DND-41 (cell line): ENCODE measurements around the gene JAKMIP2.

ENCODE experiments used
- ATAC-seq: fragments of 200-7000 bp; cut with Tn5 transposase; 3 replicates; pipeline ENCODE4 v1.9.1; 2021; ENCODE audit warnings: low read depth; ENCODE audit not compliant: insufficient read depth
- DNase-seq: peaks from one replicate; pipeline ENCODE4 v3.0.0-alpha.2; 2020
- H2AFZ ChIP-seq: 2 replicates; pipeline ENCODE4 v1.6.0; 2012; ENCODE audit warnings: low read depth, low read length
- H3K27ac ChIP-seq: 2 replicates; pipeline ENCODE4 v1.5.1; 2012; ENCODE audit warnings: low read length, inconsistent platforms
- H3K27me3 ChIP-seq: fragments of 200-600 bp; sonication (generic); 2 replicates; pipeline ENCODE4 v1.6.0; 2012; ENCODE audit warnings: low read length, mild to moderate bottlenecking, inconsistent platforms; ENCODE audit not compliant: insufficient read depth, poor library complexity
- H3K36me3 ChIP-seq: 2 replicates; pipeline ENCODE4 v1.5.1; 2012; ENCODE audit warnings: low read length, inconsistent platforms; ENCODE audit not compliant: insufficient read depth
- H3K4me1 ChIP-seq: 2 replicates; pipeline ENCODE4 v1.5.1; 2012; ENCODE audit warnings: mild to moderate bottlenecking, low read length; ENCODE audit not compliant: insufficient read depth
- H3K4me2 ChIP-seq: 2 replicates; pipeline ENCODE4 v1.6.0; 2012; ENCODE audit warnings: mild to moderate bottlenecking, moderate library complexity, low read length, inconsistent platforms; ENCODE audit not compliant: insufficient read depth
- H3K4me3 ChIP-seq, 2 experiments: fragments of 200-600 bp in 1 of 2; shearing (Covaris generic) in 1 of 2; 2 replicates each; pipeline ENCODE4 v1.5.1; 2012 to 2016; ENCODE audit warnings: inconsistent platforms in 2 of 2, low read length in 2 of 2, mild to moderate bottlenecking in 2 of 2, low read depth in 1 of 2, moderate library complexity in 1 of 2
- H3K79me2 ChIP-seq: 2 replicates; pipeline ENCODE4 v1.6.0; 2012; ENCODE audit warnings: low read length, inconsistent platforms; ENCODE audit not compliant: insufficient read depth
- H3K9ac ChIP-seq: 2 replicates; pipeline ENCODE4 v1.6.0; 2012; ENCODE audit warnings: low read depth, mild to moderate bottlenecking, inconsistent platforms, low read length, moderate library complexity
- H3K9me3 ChIP-seq: 2 replicates; pipeline ENCODE4 v1.5.1; 2012; ENCODE audit warnings: low read length, moderate library complexity, mild to moderate bottlenecking, inconsistent platforms; ENCODE audit not compliant: insufficient read depth, severe bottlenecking
- H4K20me1 ChIP-seq: 2 replicates; pipeline ENCODE4 v1.6.0; 2012; ENCODE audit warnings: low read length; ENCODE audit not compliant: insufficient read depth
- EZH2 ChIP-seq: IDR thresholded peaks from 3 replicates; pipeline ENCODE4 v1.6.1; 2012; ENCODE audit warnings: borderline replicate concordance, low read depth, mild to moderate bottlenecking, moderate library complexity, low read length, inconsistent platforms; ENCODE audit not compliant: severe bottlenecking
- TF ChIP-seq, protein P1 (sequence below): IDR thresholded peaks from 2 replicates; pipeline ENCODE4 v1.5.1; 2012; ENCODE audit warnings: borderline replicate concordance, low read length, moderate library complexity, mild to moderate bottlenecking; ENCODE audit not compliant: poor library complexity, severe bottlenecking; ENCODE audit errors: extremely low read depth

The JAKMIP2 gene

DNA sequence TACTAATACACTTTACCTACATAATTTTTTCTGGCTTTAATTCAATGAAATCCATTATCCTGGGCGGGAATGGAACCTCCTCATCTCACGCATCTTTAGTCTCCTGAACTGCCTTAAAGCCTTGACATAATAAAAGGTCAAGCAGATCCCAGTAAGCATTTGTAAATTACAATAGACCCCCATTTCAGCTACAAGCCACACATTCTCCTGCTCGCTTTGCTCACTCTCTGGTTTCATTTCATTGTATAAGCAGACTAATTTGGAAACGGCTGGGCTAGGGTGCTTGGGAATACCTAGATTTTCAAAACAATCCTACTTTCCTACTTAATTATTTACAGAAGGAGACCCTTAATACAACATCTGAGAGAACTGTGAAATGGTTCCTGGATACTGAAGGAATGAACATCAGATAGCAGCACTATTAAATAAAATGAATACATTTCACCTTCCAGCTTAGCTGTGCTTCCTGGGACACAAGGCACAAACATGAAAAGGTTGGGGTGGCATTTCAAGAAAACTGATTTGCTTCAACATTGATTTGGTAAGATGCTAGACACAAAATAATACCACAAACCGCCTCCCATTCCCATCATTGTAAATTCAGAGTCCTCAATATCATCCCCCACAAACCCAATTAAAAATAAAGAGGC lies 1.5 kb downstream of the JAKMIP2 start:
- ATAC-seq: no peak
- no peak overlapping the region for H3K27ac ChIP-seq

DNA sequence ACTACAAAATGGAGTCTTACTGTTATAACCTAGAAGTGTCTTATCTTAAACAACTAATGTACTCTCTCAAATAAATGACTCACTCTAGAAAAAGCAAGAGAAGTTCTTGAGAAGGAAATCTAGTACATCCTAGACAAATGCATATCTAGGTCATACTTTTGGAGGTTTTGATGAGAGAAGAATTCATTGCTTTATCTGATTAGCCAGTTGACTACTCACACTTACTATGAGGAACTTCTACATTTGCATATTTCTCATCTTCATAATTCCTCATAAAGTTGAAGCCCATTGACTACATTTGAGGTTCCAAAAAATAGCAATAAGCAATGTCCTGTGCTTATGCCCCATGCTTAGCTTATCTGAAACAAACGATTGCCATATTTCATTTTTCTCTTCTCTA lies 2.8 kb downstream of the JAKMIP2 start:
- Histone ChIP-seq H2AFZ (no peak overlapping the region), H3K36me3 (no peaks in the 10 kb centered on the region), H3K4me1 (no peaks in the 10 kb centered on the region), H4K20me1 (no peaks in the 10 kb centered on the region), H3K27ac (no peak overlapping the region), H3K4me3 (no peak overlapping the region), H3K9me3 (no peaks in the 10 kb centered on the region), H3K4me2 (no peak overlapping the region), H3K79me2 (no peaks in the 10 kb centered on the region), H3K9ac (no peak overlapping the region), H3K27me3 (no peaks in the 10 kb centered on the region)
- TF ChIP-seq, protein P1, sequence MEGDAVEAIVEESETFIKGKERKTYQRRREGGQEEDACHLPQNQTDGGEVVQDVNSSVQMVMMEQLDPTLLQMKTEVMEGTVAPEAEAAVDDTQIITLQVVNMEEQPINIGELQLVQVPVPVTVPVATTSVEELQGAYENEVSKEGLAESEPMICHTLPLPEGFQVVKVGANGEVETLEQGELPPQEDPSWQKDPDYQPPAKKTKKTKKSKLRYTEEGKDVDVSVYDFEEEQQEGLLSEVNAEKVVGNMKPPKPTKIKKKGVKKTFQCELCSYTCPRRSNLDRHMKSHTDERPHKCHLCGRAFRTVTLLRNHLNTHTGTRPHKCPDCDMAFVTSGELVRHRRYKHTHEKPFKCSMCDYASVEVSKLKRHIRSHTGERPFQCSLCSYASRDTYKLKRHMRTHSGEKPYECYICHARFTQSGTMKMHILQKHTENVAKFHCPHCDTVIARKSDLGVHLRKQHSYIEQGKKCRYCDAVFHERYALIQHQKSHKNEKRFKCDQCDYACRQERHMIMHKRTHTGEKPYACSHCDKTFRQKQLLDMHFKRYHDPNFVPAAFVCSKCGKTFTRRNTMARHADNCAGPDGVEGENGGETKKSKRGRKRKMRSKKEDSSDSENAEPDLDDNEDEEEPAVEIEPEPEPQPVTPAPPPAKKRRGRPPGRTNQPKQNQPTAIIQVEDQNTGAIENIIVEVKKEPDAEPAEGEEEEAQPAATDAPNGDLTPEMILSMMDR: no peak
- TF ChIP-seq EZH2: no peak
- ATAC-seq (no peak), DNase-seq (no peak)

More for the DNA sequence above, 1.5 kb downstream of the JAKMIP2 start:
- Histone ChIP-seq H4K20me1 (no peaks in the 10 kb centered on the region), H3K4me3 (no peak overlapping the region), H3K9ac (no peak overlapping the region), H3K9me3 (no peaks in the 10 kb centered on the region), H3K4me1 (no peaks in the 10 kb centered on the region), H3K4me2 (no peak overlapping the region), H3K79me2 (no peaks in the 10 kb centered on the region), H3K36me3 (no peaks in the 10 kb centered on the region), H3K27me3 (no peaks in the 10 kb centered on the region), H2AFZ (no peak overlapping the region)
- DNase-seq: no peak
- TF ChIP-seq, protein P1: no peak
- no peak for TF ChIP-seq EZH2

DNA sequence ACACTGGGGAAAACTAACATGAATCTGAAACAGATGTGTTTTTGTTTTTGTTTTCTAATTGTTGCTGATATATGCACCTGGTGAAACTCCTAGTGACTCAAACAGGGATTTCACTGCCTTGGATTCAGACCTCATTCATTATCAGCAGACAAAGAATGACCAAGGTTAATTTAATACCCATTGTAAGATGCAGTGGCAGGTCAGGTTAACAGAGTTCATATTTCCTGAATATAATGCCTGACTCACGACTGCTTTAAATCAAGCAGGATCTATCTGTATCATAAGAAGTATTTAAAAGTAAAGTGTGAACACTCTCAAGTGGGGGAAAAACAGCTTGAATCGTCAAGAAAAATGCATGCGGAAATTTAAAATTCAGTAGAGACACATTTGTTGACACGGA lies 5.5 kb downstream of the JAKMIP2 start:
- Histone ChIP-seq H3K27ac (no peak overlapping the region), H3K79me2 (no peaks in the 10 kb centered on the region), H4K20me1 (no peaks in the 10 kb centered on the region), H3K4me3 (no peak overlapping the region), H3K4me1 (no peaks in the 10 kb centered on the region), H3K9ac (no peak overlapping the region), H2AFZ (no peak overlapping the region), H3K27me3 (no peaks in the 10 kb centered on the region), H3K9me3 (no peaks in the 10 kb centered on the region), H3K4me2 (no peak overlapping the region), H3K36me3 (no peaks in the 10 kb centered on the region)
- ATAC-seq: no peak
- no peak for TF ChIP-seq EZH2
- TF ChIP-seq, protein P1: no peak
- no peak for DNase-seq
